Epidermal melanocyte (primary cell): ENCODE results near the gene PTPRN2.
"Not testable (repeated sequence)": the region's sequence is repeated elsewhere in the genome, so short reads cannot be mapped to it uniquely, and the experiment has no call there.

Source experiments
- DNase-seq: peaks from one replicate; pipeline ENCODE4 v3.0.0; 2011; ENCODE audit warnings: low spot score; ENCODE audit not compliant: insufficient read length

PTPRN2 gene

DNA sequence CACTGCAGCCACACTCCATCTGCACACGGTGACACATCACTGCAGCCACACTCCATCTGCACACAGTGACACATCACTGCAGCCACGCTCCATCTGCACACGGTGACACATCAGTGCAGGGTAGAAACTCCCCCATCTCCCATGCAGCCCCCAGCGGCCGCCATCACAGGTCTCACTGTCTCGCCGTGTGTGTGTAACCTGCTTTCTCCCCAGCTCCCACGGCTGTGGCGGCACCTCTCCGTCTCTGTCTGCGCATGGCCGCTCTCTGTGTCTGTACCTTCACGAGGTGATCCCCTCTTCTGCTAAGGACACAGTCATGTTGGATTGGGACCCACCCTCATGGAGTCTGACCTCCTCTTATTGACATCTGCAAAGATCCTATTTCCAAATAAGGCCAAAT lies 527.4 kb downstream of the PTPRN2 start:
- DNase-seq, result no peak

DNA sequence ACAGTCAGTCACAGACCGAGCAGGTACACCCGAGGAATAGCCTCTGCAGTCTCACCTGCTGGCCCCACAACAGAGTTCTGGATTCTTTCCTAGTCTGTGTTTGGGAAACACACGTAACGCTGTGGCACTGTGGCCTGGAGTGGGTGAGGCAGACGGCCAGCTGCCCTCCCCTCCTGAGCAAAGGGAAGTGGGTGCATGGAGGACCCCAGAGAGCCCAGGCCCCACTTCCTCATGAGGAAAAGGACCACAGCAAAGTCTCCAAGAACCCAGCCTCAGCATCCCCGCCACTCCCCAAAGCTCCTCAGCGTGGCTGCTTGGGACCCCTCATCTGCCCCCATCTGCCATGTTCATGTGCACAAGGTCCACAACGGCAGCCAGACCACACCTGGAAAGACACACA lies 530.2 kb downstream of the PTPRN2 start:
- no peak for DNase-seq

DNA sequence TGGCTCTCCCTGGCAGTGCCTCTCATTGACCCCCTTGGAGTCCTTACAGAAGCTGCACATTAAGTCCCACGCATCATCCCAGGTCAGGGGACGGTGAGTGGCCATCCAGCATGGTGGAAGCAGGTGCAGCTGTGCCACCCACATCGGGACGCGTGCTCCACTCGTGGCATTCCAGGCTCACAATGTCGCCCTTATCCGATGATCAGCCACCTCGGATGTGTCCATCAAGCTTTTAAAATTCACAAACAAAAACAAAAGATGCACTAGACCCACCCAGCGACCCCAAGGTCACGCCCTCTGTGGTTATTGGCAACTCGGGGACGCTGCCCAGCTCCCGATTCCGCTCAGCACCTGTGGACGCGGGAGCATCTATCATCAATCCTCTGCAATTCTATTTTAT lies 530.9 kb downstream of the PTPRN2 start:
- DNase-seq, result no peak

DNA sequence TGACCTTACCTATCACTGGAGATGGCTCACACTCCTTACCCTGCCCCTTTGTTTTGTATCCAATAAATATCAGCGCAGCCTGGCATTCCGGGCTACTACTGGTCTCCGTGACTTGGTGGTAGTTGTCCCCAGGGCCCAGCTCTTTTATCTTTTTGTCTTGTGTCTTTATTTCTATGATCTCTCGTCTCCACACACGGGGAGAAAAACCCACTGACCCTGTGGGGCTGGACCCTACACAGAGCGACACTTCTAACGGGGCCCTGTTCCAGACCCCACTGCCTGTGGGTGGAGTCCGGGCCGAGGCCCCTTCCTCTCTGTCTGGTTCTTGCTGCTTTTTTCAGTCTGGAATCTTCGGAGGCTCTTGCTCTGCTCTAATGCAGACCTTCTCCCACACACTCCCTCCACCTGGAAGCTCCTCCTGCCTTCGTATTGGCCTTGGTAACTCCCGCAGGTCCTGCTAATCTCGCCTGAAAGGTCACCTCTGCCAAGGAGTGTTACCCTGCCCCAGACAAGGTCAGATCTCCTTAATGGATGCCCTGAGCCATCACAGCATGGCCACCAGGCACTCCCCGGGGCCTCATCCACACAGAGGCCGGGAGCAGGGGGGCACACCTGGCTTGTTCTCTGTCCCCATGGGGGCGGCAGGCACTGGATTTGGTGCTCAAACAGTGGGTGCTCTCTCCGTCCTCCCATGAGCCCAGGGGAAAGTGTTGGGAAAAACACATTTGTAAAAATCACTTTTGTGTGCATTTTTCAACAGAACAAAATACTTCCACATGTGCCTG lies 531.7 kb downstream of the PTPRN2 start:
- no peak for DNase-seq

DNA sequence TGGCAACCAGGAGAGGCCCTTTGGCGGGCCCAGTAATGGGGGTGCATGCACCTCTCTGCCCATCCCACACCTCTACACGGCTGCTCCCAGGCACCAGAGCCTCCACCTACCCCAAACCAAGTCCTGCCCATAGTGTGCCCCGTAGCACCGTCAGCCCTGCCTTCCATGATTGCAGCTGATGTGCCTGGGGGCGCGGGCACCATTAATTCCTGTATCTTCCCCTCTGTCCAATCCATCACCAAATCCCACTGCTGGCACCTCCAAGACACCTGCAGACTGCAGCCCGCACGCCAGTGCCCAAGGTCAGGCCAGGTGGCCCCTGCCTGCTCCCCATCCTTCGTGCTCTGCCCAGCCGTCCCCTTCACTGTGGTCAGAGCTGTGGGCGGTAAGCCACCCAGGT lies 533.0 kb downstream of the PTPRN2 start:
- DNase-seq, result no peak

DNA sequence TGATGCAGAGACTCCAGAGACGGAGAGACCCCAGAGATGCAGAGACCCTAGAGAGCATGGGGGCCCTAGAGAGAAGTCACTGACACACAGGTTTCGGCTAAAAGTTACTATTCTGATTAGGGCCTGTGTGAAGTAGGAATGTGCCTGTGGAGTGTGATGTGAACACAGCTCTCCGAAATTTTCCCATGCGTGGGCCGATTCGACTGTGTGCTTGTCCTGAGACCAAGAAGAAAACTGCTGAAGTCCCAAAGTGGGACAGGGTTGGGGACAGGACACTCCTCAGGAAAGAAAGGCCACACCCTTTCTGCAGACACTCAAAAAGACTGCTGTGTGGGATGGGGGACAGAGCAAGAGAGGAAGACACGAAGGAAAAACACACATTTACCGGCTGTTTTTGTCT lies 533.5 kb downstream of the PTPRN2 start:
- DNase-seq, result no peak

DNA sequence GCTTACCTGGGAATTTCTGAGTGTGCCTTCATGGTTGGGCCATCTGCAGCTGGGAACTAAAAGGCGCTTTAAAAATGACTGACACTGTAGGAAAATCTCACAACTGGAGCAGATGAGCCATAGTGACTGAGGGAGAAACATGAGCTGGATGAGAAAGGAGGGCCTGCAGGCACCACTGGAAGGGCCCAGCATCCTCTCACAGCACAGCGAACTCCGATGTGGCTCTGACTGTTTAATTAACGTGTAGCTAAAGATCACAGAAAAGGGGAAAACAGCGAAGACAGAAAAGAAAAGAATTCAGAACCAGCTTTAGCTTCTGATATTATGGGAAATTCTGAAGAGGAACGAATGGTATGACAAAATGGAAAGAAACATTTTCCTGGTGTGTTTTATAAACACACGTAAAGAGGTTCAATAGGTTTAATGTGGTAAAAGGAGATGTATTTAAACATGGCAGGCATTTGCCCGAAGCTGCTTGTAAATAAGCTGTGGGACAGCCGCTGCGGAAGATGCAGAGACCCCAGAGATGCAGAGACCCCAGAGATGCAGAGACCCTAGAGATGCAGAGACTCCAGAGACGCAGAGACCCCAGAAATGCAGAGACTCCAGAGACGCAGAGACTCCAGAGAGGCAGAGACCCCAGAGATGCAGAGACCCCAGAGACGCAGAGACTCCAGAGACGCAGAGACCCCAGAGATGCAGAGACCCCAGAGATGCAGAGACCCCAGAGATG lies 534.3 kb downstream of the PTPRN2 start:
- no peak for DNase-seq

DNA sequence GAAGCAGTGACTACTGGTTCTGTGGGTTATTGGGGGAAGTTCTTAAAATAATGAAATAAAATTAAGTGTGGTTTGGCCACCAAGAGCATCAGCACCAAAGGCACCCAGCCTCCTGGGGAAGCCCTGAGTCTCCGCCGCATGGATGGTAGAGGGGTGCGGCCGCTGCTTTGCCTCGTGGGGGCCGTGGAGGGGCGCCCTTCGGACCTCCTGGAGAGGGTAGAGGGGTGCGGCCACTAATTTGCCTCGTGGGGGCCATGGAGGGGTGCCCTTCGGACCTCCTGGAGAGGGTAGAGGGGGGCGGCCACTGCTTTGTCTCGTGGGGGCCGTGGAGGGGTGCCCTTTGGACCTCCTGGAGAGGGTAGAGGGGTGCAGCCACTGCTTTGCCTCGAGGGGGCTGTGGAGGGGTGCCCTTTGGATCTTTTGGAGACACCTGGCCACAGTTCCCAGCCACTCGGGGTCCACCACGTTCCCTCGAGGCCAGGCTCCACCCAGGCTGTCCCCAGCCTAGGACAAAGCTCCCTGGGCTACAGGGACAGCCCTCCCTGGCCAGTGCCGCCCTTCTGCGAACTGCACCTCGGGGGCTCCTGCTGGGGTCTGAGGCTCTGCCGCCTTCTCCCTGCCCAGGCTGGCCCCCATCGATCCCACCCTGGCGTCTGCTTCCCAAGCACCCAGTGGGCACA lies 535.1 kb downstream of the PTPRN2 start:
- DNase-seq, result no peak

DNA sequence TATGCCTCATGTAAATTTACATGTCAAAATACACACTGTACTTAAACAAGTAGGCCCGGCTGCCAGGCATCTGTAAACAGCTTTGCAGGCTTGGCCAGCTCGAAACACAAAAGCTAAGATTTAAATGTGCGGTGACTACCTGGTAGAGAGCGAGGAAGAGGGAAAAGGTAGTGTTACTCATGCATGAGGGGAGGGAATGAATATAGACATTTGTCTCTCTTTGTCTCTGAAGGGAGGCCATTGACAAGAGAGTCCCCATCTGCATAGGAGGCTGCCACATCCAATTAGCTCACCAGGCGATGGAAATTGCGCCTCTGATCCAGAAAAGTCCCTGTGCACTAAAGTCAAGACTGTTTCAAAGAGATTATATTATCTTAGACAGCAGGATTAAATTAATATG lies 535.8 kb downstream of the PTPRN2 start:
- no peak for DNase-seq

DNA sequence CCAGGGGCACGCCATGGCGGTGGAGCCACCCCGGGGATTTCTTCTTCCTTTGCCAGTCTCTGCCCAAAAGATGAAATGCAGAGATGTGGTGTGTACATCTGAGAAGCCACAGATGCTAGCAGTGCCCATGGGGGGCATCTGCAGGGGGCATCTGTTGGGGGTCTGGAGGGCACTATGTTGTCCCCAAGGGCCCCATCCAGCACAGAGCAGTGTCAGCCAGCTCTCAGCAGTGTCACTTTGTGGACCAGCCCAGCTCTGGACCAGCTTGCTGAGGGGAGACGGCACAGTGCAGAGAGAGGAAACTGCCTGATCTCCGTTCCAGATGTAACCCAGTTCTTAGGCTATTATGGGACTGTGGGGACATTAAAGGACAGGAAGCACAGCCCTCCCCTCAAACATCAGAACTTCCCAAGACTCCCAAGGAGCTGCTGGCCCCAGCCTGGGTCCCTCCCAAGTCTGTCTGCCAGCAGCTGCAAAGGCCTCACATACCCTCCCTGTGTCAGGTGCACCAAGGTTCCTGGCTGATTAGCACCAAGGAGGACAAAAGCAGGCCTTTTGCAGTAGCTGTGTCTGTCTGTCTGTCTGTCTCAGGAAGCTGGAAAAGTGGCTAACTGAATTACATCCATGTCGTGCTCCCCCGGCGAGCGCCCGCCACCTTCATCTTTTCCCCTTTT lies 536.5 kb downstream of the PTPRN2 start:
- DNase-seq, result no peak

DNA sequence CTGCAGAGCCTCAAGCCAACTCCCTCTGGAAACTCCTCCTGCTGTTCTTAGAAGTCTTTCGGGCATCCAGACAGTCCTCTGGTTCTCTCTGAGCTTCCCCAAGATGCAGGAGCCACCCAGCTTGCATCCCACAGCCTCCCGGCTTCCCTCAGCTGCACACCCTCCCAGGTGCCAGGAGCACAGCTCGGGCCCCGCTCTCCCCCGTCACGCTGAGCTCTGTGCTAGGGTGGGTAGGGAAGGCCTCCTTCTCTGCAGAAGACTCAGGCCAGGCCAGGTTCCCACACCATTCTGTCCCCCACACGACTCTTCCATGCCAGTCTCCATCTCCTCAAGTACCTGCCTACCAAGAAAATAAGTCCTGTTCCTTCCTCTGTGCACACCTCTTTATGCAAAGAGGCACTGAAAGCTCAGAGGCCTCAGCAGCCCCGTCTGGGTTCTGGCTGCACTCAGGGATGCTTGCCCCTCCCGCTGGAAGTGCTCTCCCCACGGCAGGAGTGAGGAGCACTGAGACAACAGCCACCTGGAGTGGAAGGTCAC lies 537.1 kb downstream of the PTPRN2 start:
- DNase-seq, result no peak

DNA sequence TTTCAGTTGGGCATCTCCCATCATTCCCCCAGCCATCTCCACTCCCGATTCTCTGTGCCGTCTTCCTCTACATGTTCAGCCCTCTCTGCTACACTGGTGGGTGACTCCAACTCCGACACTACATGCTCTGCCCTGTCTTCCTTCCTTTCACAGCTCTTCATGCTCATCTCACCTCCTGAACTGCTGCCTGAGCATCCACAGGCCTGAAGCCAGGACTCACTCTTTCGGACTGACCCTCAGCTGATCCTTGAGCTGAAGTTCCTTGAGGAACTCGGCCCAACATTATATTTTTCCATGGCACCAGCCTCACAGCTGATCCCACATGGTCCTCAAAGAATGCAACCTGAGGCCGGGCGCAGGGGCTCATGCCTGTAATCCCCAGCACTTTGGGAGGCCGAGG lies 538.4 kb downstream of the PTPRN2 start:
- no peak for DNase-seq

DNA sequence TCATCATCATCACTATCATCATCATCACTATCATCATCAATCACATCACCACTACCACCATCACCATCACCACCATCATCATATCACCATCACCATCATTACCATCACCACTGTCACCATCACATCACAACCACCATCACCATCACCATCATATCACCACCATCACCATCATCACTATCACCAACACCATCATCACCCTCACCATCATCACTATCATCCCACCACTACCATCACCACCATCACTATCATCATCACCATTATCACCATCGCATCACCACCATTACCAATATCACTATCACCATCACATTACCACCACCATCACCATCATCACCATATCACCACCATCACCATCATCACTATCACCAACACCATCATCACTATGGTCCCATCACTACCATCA lies 539.1 kb downstream of the PTPRN2 start:
- no peak for DNase-seq

DNA sequence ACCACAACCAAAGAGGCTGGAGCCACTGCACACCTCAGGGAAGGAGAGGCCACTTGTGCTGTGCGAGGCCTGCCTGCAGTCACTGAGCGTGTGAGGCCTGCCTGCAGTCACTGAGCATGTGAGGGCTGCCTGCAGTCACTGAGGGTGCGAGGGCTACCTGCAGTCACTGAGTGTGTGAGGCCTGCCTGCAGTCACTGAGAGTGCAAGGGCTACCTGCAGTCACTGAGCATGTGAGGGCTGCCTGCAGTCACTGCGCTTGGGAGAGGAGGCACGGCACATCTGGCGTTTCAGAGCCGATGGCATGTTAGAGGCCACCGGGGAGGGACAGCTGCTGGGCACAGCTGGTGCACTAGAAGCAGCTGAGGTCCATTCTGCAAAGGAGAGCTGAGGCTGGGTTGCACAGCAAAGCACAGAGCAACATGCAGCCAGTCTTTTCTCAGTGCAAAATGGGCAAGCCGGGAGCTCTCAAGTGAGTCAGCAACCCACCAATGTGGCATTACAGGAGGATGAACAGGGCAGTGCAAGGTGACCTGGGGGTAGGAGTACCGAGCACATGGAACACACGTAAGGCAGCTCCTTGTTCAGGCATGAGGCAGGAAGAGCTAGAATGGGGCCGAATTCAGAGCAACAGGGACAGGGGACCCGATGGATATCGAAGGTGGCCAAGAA lies 540.1 kb downstream of the PTPRN2 start:
- DNase-seq, result no peak

DNA sequence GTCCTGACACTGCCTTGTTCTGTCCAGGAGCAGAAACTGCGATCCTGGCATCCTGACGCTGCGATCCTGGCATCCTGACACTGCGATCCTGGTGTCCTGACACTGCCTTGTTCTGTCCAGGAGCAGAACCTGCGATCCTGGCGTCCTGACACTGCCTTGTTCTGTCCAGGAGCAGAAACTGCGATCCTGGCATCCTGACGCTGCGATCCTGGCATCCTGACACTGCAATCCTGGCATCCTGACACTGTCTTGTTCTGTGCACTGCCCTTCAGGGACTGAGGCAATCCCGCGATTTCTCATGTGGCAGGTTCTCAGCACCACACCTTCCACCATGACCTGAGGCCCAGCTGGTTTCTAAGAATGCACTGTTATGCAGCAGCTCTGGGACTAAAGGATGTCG lies 541.4 kb downstream of the PTPRN2 start:
- DNase-seq, result not testable (repeated sequence)

DNA sequence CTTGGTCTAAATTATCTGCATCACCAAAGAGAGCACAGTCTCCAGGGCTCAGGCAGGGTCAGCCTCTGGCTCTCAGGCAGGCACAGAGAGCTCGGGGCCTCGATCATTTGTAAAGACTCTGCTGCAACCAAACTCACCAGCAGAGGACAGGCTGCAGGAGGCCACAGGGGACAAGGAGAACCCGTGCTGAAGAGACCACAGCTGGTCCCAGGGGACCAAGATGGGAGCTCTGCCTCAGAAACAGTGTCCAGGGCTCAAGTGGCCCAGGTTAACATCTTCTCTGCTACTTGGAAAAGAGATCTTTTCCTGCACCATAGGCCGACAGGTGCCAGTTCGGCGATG lies 543.2 kb downstream of the PTPRN2 start:
- DNase-seq, result no peak

DNA sequence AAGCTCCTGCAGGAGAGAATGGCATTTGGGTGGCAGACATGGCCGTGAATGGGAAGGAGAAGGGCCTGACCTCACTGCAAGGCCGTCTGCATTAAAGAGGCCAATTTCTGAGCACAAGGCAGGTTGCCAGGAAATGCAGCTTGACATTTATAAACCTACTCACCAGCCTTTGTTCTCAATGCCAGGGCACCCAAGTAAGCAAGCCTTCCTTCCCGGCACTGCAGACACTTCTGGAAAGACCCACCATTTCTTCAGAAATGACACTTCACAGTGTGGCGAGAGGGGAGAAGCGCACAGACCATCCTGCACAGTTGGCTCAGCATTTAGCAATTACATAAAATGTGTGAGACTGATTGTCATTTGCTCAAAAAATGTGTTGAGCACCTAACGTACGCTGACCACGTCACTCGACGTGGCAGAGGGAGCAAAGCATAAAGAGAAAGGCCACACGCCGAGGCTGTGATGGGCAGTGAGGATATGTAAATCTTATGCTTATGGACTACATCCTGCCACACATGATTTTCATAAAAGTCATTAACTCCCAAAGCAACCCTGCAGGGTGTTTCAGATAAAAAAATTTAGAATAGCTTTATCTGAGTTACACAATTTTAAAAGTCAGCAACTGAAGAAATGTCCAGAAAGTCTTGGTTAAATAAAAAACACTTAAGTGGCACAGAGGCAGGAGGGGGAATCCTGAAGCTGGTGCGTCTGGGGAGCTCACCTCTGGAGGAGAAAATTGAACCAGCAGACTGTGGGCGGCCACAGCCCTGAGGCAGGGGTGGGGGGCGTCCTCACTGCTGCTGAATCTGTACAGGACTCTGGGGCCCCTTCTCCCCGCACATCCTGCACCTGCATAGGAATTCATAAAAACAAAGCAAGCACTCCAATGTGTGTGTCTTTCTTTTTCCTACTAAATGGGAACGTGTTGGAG lies 543.8 kb downstream of the PTPRN2 start:
- no peak for DNase-seq

DNA sequence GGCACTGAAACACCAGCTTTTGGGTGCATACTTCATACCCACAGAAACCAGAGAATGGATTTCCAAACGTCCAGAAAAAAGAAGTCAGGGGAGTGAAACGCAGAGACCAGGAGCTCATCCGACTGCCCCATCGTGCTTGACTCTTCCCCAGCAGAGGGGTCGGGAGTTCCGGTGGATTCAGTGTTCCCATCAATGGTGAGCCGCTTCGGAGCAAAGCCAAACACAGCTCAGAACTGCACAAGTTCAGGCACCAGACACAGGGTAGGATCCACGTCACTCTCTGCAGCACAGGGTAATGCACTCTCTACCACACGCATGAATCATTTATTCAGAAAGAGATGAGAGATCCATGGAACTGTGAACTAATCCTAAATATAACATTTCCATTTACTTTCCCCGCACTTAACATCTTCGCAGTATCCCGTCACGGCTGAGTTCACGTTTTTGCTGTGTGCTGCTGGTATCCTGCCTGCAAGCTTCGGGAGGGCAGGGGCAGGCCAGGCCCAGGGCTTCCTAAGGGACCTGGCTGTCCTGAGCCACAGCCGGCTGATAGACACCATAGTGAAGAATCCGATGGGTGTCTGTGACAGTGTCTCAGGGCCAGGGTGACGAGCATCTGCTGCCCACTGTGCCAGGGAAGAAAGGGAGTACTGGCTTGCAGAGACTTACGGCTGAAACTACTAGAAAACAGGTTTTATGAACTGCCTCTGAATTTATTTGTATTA lies 545.3 kb downstream of the PTPRN2 start:
- no peak for DNase-seq

DNA sequence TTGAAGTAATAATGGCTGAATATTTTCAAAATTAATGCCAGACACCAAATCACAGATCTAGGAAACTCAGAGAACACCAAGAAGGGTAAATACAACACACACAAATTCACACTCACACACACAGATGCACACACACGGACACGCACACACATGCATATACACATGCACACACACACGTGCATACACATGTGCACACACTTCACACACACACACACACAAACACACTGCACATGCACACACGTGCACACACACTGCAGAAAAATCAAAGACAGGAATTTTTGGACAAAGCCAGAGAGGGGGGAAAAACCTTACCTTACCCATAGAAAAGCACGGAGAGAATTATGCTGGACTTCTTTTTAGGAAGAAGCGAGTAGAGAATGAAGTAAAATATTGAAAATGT lies 547.4 kb downstream of the PTPRN2 start:
- DNase-seq, result no peak
